NCI-H1092 treated with DMSO at 0.1 percent for 48 hours (cell line): ENCODE results near the gene ATAD5.
A peak's percentile ranks its signal among the peaks of the same experiment; 100 is the strongest.
"Not testable (repeated sequence)": the region's sequence is repeated elsewhere in the genome, so short reads cannot be mapped to it uniquely, and the experiment has no call there.

ENCODE experiments used
- DNase-seq: peaks from one replicate; lab custom pipeline; 2025; lab: John Stamatoyannopoulos, UW

The ATAD5 gene

DNA sequence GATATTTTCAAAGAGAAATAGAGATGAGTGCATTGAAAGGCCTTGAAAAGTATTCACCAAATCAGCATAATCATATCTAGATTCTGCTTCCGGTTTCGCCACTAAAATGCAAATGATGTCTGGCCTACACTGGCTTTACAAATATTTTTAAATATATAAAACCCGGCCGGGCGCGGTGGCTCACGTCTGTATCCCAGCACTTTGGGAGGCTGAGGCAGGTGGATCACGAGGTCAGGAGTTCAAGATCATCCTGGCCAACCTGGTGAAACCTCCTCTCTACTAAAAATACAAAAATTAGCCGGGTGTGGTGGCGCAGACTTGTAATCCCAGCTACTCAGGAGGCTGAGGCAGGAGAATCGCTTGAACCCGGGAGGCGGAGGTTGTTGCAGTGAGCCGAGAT is 8.8 kb upstream of the ATAD5 start:
- not testable (repeated sequence) for DNase-seq

DNA sequence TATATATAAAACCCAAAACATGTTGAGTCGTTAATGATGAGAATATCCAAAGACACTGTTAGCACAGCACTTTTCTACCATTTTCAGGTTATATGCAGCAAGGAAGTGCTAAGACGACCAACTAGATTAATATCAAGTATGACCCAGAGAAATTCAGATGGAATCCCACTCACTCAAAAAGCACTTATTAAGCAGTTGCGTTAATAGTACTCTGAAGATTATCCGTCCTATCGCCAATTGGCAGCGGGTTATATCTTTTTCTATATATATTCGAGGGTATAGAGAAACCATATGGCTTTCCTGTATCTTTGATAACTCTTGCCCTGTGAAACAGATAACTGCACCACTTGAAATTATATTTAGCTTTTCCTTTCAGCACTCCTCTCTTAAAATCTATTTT is 8.3 kb upstream of the ATAD5 start:
- DNase-seq, result no peak

DNA sequence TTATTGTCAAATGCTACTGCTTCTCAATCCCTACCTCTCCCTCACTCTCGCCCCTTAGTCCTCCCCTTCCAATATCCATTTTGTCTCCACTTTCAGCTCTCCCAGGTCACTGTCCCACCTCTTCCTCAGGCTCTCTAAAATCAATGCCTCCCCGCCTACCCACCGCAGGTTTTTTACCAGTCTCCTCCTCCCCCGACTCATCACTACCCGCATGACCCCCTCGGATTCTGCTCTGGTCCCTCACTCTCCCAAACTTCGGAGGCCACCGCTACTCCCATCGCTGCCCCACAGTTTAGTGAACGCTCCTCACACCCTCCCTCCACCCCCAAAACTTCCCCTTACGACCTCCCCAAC is 7.8 kb upstream of the ATAD5 start:
- no peak for DNase-seq

DNA sequence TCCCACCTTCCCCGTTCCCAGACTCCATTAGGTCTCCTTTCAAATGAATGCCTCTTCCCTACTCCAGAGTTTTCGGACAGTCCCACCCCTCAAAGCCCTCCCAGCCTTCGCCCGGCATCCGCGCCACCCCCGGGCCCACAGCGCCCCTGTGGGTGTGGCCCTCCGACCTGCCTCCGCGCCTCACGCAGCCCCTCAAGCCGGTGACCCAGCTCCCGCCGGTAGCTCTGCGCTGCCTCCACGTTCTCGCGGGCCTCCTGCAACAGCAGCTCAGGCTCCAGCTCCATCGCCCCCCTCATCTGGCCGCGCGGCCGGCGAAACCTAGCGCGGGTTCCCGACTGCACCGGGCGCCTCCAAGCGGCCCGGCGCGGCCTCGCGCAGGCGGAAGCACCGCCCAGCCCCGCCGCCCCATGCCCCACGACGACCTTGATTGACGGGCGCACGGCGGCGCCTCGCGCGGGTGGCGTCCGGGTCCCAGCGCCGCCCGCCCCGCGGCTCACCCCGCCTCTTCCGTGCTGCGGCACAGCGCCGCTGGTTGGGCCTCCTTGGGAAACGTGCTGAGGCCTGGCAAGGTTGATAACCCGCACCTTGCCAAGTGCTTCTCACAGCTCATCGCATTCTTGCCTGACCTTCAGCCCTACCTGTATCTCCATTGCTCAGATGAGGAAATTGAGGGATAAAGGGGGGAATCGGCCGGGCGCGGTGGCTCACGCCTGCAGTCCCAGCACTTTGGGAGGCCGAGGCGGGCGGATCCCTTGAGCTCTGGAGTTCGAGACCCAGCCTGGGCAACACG is 7.2 kb upstream of the ATAD5 start, which contains the start of gene CRLF3:
Gene CRLF3 (minus strand): TSS at position 337 of the 790 bp plus-strand sequence. CDS start 41 bp downstream, at position 296.
- peak; percentile 88 for DNase-seq

DNA sequence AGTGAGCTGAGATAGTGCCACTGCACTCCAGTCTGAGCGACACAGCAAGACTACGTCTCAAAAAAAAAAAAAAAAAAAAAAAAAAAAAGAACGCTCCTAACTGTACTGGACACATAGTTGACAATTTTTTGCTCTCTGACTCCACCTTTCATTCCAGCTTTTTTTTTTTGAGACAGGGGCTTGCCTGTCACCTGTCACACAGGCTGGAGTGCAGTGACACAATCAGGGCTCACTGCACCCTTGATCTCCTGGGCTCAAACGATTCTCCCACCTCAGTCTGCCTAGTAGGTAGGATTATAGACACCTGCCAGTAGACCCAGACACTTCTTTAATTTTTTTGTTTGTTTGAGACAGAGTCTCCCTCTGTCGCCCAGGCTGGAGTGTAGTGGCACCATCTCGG is 4.7 kb upstream of the ATAD5 start:
- no peak for DNase-seq

DNA sequence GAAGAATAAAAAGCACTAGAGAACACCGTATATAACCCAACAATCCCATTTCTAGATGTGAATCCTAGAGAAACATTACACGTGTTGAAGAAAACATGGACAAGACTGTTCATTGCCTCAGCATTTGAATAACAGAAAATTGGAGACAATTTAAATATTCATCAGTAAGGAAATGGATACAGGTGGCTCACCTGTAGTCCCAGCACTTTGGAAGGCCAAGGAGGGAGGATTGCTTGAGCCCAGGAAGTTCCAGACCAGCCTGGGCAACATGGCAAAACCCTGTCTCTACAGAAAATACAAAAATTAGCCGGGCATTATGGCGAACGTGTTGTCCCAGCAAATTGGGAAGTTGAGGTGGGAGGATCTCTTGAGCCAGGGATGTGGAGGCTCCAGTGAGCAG is 2.7 kb upstream of the ATAD5 start:
- DNase-seq, result no peak

DNA sequence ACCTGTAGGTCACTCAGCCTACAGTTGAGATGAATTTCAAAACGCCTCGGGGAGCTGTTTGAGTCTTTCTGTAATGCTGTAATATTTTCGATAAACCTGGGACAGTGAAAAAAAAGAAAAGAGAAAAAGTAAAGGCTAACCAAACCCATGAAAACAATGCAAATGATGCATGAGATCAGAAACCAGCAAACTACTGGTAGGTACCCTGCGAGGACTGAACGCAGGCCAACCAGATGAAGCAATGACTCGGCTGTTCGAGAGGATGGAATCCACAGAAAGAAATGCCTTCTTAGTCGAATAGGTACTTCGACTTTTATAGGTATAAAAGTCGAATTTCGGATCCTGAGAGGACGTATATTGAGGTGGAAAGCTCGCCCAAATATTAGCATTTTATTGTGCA is 509 bp upstream of the ATAD5 start:
- DNase-seq, result peak; percentile 44

DNA sequence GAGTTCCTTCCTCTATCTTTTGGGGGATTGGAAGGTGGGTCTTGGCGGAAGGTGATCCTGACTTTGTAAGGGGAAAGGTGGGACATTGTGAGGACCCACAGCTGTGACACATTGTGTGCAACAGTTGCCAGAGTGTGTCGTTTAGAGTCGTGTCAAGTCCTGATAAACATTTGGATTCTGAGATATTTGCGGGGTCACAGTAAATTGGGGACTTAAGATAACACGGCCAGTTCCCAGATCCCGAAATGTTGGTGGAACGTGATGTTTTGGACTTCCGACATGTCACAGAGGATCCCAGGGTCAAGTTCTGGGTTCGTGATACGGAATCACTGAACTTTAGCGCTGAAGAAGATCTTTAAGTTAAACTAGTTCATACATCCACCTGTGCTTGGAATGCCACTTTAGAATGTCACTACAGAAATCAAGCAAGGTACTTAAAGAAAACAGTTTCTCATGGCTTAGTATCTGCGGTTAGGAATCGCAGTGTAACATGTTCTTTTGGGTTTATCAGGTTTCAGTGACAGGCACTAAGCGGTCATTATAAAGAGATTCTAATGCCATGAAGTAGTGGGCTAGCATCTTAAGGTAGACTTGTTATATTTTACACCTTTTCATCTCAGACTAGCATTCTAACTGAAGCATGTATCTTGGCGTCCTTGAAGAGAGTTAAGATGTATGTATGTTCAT is 815 bp downstream of the ATAD5 start:
- no peak for DNase-seq

DNA sequence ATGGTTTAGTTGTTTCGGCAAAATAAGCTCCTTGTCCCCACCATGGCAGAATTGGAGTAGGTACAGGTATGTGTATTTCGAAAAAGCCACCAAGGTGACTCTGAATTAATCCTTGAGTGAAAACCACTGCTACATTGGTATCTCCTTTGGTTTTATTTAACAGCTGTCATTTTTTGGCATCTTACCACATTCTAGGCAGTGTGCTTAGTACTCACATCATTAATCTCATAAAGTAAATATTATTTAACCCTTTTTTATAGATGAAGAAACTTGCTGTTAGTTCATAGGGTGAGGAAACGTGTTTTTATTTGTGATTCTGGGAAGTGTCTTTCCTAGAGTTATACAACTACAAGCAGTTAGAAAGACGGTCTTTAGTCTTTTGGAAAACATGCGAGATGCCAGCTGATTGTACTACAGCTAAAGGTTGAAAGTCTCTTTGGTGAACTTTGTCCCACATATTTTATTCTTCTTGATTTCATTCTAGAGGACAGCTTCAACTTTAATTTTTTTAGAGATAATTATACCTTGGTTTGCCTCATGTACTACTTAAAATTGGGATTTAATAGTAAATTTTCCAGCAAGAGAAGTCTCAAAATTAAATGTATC is 6.5 kb downstream of the ATAD5 start:
- DNase-seq, result no peak

DNA sequence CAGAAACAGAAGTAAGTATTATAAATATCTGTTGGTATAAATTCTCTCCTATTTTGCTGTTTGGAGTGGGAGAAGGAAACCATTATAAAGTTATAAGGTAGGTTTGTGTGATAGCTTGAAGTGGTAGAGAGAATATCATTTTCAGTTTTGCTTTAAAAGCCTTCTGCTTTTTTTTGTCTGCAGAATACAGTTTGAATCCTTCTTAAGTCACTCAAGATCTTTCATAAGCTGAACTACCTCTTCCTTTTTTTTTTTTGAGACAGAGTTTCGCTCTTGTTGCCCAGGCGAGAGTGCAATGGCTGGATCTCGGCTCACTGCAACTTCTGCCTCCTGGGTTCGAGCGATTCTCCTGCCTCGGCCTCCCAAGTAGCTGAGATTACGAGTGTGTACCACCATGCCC is 9.0 kb downstream of the ATAD5 start:
- no peak for DNase-seq

DNA sequence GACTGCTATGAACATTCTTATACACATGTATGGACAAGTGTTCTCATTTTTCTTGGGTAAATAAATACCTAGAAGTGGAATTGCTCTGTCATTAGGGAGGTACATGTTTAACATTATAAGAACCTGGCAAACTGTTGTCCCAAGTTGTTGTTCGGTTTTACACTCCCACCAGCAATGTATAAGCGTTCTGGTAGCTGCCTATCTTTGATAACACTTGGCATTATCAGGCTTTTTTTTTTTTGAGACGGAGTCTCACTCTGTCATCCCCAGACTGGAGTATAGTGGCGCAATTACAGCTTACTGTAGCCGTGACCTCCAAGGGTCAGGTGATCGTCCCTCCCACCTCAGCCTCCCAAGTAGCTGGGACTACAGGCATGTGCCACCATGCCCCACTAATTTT is 16.3 kb downstream of the ATAD5 start:
- DNase-seq, result no peak

DNA sequence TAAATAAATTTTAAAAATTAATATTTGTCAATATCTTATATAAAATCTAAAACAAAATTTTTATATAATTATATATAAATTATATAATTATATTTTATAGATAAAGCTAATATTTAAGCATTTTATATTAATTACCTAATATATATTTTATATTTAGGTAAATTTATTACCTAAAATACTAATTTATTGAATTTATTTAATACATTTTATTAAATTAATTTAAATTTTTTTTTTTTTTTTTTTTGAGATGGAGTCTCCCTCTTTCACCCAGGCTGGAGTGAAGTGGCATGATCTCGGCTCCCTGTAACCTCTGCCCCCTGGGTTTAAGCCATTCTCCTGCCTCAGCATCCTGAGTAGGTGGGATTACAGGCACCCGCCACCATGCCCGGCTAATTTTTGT is 22.4 kb downstream of the ATAD5 start:
- no peak for DNase-seq

DNA sequence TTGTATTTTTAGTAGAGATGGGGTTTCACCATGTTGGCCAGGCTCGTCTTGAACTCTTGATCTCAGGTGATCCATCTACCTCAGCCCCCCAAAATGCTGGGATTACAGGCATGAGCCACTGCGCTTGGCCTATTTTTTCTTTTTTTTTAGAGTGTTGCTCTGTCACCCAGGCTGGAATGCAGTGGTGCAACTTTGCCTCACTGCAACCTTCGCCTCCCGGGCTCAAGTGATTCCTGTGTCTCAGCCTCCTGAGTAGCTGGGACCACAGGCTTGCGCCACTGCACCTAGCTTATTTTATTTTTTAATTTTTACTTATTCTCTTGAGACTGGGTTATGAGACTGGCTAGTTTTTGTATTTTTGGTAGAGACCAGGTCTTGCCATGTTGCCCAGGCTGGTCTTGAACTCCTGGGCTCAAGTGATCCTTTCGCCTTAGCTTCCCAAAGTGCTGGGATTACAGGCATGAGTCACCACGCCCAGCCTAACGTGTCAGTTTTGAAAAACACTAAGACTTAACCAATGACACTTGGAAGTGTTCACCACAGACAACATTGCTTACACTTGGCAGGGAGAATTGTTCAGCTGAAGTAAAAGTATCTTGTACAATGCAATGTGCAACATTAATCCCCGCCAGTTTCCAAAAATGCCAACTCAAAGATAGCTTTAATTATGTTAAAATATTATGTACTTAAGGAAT is 26.9 kb downstream of the ATAD5 start:
- no peak for DNase-seq

DNA sequence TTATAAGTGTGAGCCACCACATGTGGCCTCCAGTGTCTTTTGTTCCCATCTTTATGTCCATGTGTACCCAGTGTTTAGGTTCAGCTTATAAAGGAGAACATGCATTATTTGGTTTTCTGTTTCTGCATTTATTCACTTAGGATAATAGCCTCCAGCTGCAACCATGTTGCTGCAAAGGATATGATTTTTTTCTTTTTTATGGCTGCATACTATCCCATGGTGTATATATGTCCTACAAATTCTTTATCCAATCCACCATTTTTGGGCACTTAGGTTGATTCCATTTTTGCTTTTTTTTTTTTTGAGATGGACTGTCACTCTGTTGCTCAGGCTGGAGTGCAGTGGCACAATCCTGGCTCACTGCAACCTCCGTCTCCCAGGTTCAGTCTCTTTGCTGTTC is 32.9 kb downstream of the ATAD5 start:
- no peak for DNase-seq

DNA sequence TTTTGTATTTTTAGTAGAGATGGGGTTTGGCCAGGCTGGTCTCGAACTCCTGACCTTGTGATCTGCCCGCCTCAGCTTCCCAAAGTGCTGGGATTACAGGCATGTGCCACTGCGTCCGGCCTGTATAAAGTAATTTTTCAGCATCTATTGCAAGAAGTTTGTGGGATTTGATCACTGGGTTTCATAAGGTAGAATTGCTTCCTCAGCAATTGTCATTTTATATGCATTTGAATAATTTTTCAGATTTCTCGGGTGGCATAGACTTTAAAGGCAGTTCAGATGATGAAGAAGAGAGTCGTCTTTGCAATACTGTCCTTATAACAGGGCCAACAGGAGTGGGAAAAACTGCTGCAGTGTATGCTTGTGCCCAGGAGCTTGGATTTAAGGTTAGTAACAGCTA is 37.2 kb downstream of the ATAD5 start:
- DNase-seq, result no peak

DNA sequence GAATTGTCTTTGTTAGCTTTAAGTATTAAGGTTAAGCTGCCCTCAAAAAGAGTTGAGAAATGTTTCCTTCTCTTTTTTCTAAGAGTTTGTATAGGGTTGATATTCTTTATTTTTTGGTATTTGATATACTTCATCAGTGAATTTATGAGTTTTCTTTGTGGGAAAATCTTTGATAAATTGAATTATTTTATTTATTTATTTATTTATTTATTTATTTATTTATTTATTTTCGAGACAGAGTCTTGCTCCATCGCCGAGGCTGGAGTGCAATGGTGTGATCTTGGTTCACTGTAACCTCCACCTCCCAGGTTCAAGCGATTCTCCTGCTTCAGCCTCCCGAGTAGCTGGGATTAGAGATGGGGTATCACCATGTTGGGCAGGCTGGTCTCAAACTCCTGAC is 54.4 kb downstream of the ATAD5 start:
- no peak for DNase-seq

DNA sequence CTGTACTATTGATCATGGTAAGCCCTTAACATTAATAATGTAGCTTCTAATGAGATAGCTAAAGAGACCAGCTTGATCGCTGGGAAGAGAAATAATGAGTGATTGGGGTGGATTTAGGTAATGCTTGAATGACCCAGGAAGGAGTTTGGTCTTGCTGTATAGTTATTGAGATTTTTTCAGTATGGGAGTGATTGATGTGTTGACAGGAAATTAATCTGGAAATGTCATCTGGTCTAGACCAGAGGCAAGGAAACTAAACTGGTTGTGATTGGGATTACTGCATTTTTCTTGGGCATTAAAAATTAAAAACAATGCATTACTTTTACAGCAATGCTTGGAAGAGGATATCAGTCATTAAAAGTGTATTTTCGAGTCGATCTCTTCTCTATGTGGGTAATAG is 62.5 kb downstream of the ATAD5 start:
- no peak for DNase-seq

DNA sequence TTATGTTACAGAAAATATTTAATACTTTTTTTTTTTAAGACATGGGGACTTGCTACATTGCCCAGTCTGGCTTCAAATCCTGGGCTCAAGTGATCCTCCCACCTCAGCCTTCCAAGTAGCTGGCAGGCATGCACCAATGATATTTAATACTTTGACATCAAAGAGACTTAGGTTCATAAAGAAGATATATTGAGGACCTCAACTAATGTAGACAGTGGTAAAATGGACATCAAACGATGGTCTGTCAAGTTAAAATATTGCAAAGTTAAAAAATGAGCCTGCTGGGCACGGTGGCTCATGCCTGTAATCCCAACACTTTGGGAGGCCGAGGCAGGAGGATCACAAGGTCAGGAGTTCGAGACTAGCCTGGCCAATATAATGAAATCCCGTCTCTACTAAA is 65.5 kb downstream of the ATAD5 start:
- DNase-seq, result no peak

DNA sequence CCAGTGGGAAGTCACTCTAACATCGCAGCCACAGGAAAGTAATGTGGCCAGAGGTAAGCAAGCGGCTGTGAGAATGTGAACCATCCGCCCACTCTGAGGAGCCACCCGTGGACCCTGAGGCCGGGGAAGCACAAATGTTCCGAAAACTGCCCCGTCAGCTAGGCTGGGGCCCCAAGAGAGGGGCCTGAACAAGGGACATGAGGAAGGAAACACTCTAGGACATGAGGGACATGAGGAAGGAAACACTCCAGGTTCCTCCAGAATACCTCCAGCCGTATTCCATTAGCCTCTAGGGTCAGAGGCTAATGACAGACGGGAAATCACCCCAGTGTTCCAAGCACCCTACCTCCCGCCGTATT is 74.0 kb downstream of the ATAD5 start:
- DNase-seq, result no peak

DNA sequence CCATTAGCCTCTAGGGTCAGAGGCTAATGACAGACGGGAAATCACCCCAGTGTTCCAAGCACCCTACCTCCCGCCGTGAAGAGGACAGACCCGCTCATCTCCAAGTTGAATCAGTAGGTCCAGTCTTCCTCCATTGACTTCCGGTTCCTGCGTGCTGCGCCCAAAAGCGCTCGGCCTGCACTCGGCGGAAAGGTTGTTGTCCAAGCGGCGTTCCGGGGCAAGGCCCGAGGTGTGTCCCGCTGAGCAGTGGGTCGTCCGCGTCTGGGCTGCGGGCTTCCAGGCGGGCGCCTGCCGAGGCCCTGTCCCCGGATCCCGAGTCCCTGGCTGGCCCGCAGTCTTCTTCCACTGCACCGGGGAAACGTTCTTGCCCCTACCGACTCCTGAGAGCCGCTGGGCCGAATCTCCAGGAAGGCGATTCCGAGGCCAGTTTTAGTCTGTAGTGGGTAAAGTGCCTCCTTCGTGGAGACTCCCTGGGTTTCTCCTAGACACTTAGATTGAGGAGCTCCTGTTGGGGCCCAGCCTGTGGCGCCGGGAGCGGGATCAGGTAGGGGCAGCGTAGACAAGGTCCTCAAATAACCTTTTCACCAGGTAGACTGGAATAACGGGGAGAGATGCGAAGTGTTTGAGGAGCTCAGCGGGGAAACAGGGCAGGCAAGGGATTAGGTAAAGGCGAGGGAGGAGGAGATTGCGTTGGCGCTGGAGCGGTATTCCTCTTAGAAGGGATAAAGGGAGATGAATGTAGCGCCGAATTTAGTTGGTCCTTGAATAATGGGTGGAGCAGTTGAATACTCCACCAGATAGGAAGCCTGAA is 74.5 kb downstream of the ATAD5 start, which contains the start of gene TEFM:
Gene TEFM (minus strand): TSS at position 138 of the 811 bp plus-strand sequence. CDS start 40 bp downstream, at position 98.
- DNase-seq, result peak; percentile 85

DNA sequence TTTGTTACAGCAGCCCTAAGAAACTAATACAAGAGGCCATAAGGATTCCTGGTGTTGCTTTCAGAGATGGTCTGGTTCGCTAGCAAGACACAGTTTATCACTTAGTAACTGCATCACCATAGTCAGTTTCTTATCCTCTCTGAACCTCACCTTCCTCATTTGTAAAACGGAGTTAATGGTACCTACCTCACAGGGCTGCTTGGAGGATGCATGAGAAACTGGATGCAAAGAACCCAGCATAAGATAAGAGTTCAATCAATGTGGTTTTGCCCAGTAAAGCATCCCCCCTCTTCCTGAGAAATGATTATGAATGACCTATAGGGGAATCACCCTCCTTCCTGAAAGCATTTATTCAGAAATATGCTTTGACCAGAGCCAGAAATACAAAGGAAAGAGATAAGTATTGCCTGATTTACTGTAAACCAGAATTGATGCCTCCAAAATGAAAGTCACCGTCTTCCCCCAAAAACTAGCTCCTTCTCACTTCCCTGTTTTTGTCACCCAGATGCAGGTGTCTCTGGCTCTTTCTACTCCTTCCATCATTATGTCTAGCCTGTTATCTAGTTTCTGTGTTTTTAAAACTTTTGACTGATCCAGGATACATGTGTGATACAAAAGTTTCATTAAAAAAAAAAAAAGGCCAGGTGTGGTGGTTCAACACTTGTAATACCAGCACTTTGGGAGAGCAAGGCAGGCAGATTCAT is 77.1 kb downstream of the ATAD5 start:
- DNase-seq, result no peak
